HepG2 (cell line): ENCODE measurements around the gene SFMBT1. TPM values are rescaled to one million over a fixed set of nuclear protein-coding genes. Genes with fewer than 3 reads are reported as not detected.

Source experiments
- ATAC-seq: fragments of 200-7000 bp; cut with Tn5 transposase; 3 replicates; pipeline ENCODE4 v1.9.1; 2020; ENCODE audit warnings: mild to moderate bottlenecking, moderate library complexity
- BruUV-seq: library from RNA; stranded (reverse); fragments of 400-500 nt; replicated peaks from 2 replicates; lab custom pipeline; 2021; lab: Mats Ljungman, UMichigan
- CTCF ChIA-PET: fragments of 300-600 bp; formaldehyde crosslinking; extraction: SDS; loops from one replicate; lab custom pipeline; 2021; ENCODE audit warnings: low total read pairs, inconsistent platforms, low intra/inter-chr PET ratio; lab: Yijun Ruan, JAX
- POLR2A ChIA-PET: fragments of 350-600 bp; sonication (Branson Sonifier 250); formaldehyde crosslinking; loops from one replicate; lab custom pipeline; 2020; ENCODE audit warnings: antibody characterized with exemption, inconsistent platforms; lab: Yijun Ruan, JAX
- DNase-seq: peaks from one replicate; pipeline ENCODE4 v3.0.0-alpha.2; 2015; ENCODE audit warnings: low spot score
- FAIRE-seq: peaks from 3 replicates; lab custom pipeline; 2011; peaks lifted over from hg19 to GRCh38; lab: Jason Lieb, UNC
- H2AFZ ChIP-seq: one replicate; pipeline ENCODE4 v1.6.1; 2011; ENCODE audit warnings: low read length, inconsistent platforms
- H3K27ac ChIP-seq: fragments of 300-600 bp; 3 replicates; pipeline ENCODE4 v1.8.0; 2011; ENCODE audit warnings: mixed run types, mild to moderate bottlenecking, mixed read lengths, low read length, inconsistent platforms; ENCODE audit not compliant: insufficient read depth; ENCODE audit errors: extremely low read length
- H3K27me3 ChIP-seq, 2 experiments: fragments of 200-600 bp in 1 of 2; 2 replicates in 1 of 2; 3 replicates in 1 of 2; pipeline versions ENCODE4 v1.6.0 to v1.8.0; 2011; ENCODE audit warnings: low read length in 2 of 2, mild to moderate bottlenecking in 2 of 2, moderate library complexity in 2 of 2, inconsistent platforms in 1 of 2; ENCODE audit not compliant: insufficient read depth in 2 of 2, control insufficient read depth in 1 of 2
- H3K36me3 ChIP-seq, 2 experiments: fragments of 200-600 bp in 1 of 2; replicated peaks in 1 of 2; 2 replicates in 1 of 2; 3 replicates in 1 of 2; pipeline versions ENCODE4 v1.5.1 to v1.8.0; 2011; ENCODE audit warnings: low read length in 2 of 2, inconsistent platforms in 1 of 2; ENCODE audit not compliant: insufficient read depth in 2 of 2, control insufficient read depth in 1 of 2
- H3K4me1 ChIP-seq: 2 replicates; pipeline ENCODE4 v1.5.1; 2012; ENCODE audit warnings: low read length, inconsistent platforms; ENCODE audit not compliant: insufficient read depth
- H3K4me2 ChIP-seq: 2 replicates; pipeline ENCODE4 v1.6.0; 2011; ENCODE audit warnings: low read depth, low read length, inconsistent platforms
- H3K4me3 ChIP-seq, 3 experiments: fragments of 200-600 bp in 1 of 3; sonication (generic), shearing (Covaris generic) in 1 of 3; replicated peaks in 1 of 3; 2 replicates each; pipeline ENCODE4 v1.5.1; 2011 to 2016; ENCODE audit warnings: low read length in 3 of 3, inconsistent platforms in 2 of 3, low read depth in 2 of 3, mild to moderate bottlenecking in 2 of 3, control low read depth in 1 of 3, mixed read lengths in 1 of 3; ENCODE audit not compliant: insufficient read depth in 1 of 3
- H3K79me2 ChIP-seq: one replicate; pipeline ENCODE4 v1.6.1; 2011; ENCODE audit warnings: low read length, inconsistent platforms; ENCODE audit not compliant: insufficient read depth
- H3K9ac ChIP-seq: 2 replicates; pipeline ENCODE4 v1.6.0; 2011; ENCODE audit warnings: mild to moderate bottlenecking, low read depth, low read length, inconsistent platforms; ENCODE audit not compliant: insufficient read depth
- H3K9me3 ChIP-seq: 2 replicates; pipeline ENCODE4 v1.5.1; 2012; ENCODE audit warnings: mild to moderate bottlenecking, low read length
- H4K20me1 ChIP-seq: 2 replicates; pipeline ENCODE4 v1.6.0; 2011; ENCODE audit warnings: inconsistent platforms, mild to moderate bottlenecking, low read length, moderate library complexity; ENCODE audit not compliant: insufficient read depth
- ARID2 ChIP-seq: sonication (generic); formaldehyde crosslinking; IDR thresholded peaks from 2 replicates; pipeline ENCODE4 v1.8.1; 2022; ENCODE audit warnings: mild to moderate bottlenecking, missing genetic modification reagents, borderline replicate concordance
- BCL6 ChIP-seq: IDR thresholded peaks from 2 replicates; pipeline ENCODE4 v1.6.1; 2016; ENCODE audit warnings: missing genetic modification reagents, missing compliant biosample characterization
- CEBPG ChIP-seq: IDR thresholded peaks from 2 replicates; pipeline ENCODE4 v1.6.1; 2016
- FOXA3 ChIP-seq: IDR thresholded peaks from 2 replicates; pipeline ENCODE4 v1.6.1; 2016; ENCODE audit warnings: missing genetic modification reagents, missing compliant biosample characterization
- FOXP1 ChIP-seq, 2 experiments: fragments of 450-650 bp in 1 of 2; IDR thresholded peaks; 2 replicates each; pipeline ENCODE4 v1.6.1; 2017 to 2018; ENCODE audit warnings: antibody characterized with exemption in 1 of 2
- PPARG ChIP-seq: conservative IDR thresholded peaks from 2 replicates; pipeline ENCODE4 v1.6.1; 2016; ENCODE audit warnings: missing biosample characterization, missing genetic modification reagents
- RARA ChIP-seq: IDR thresholded peaks from 2 replicates; pipeline ENCODE4 v1.6.1; 2016; ENCODE audit warnings: missing genetic modification reagents, missing compliant biosample characterization
- SOX5 ChIP-seq: IDR thresholded peaks from 2 replicates; pipeline ENCODE4 v1.6.1; 2016; ENCODE audit warnings: borderline replicate concordance
- TCF7L2 ChIP-seq: IDR thresholded peaks from 2 replicates; pipeline ENCODE4 v1.6.1; 2011; ENCODE audit warnings: mild to moderate bottlenecking, low read depth, low read length, moderate library complexity
- ZNF558 ChIP-seq: sonication (generic); formaldehyde crosslinking; IDR thresholded peaks from 2 replicates; pipeline ENCODE4 v1.9.0; 2022; ENCODE audit warnings: mild to moderate bottlenecking, missing genetic modification reagents, borderline replicate concordance
- WGBS: methylation state at CpG from one replicate; pipeline ENCODE4 v1.1.6; 2017; ENCODE audit warnings: low lambda C conversion rate; 5-methylcytosine and 5-hydroxymethylcytosine counted together
- in situ Hi-C: cut with HindIII; loops from 2 replicates; pipeline ENCODE4 v1.10.0; 2017; ENCODE audit warnings: low pct_unique_long_range_greater_than_20kb; ENCODE audit not compliant: extremely low pct_ligation_motif_present
- intact Hi-C: fragments of 100-400 bp; cut with micrococcal nuclease; formaldehyde crosslinking; loops from one replicate; pipeline ENCODE4 v1.10.0; 2022; ENCODE audit not compliant: unreplicated experiment
- polyA plus RNA-seq, 8 experiments: library from polyadenylated mRNA; depleted of rRNA in 3 of 8; stranded (reverse) in 7 of 8; unstranded in 1 of 8; fragments of >200 nt; fragmentation: Illumina TruSeq in 4 of 8; extraction: Trizol in 4 of 8; gene quantifications; 2 replicates each; pipeline versions ENCODE4 v1.2.1 to v1.2.3, GENCODE V29; 2011 to 2016; ENCODE audit warnings: low read depth in 4 of 8, missing spikeins in 1 of 8, mixed read lengths in 1 of 8; ENCODE audit not compliant: insufficient read depth in 1 of 8
- total RNA-seq, 5 experiments: library from RNA; depleted of rRNA; stranded (reverse); fragments of >200 nt; fragmentation: Illumina TruSeq; extraction: Trizol; gene quantifications; 2 replicates each; pipeline ENCODE4 v1.2.3, GENCODE V29; 2016; ENCODE audit warnings: low read depth in 1 of 5
- TF ChIP-seq, protein P1 (sequence below): IDR thresholded peaks from 2 replicates; pipeline ENCODE4 v1.4.0; 2020; ENCODE audit warnings: mild to moderate bottlenecking, missing genetic modification reagents

The SFMBT1 gene
- total and polyA plus RNA-seq, 2 of the 13 experiments (the other 11 are each of a cell fraction or from before 2014, with no cell fraction given) = 3.8 to 12.8 TPM

GRCh38 chr3:52904552-52904951 is 141.3 kb downstream of the SFMBT1 start:
- no peak overlapping the region for H3K27ac ChIP-seq
- no peaks in the 10 kb centered on the region for H3K9me3 ChIP-seq
- H3K9ac ChIP-seq = no peak overlapping the region
- in situ Hi-C loops = no loop called here
- ChIA-PET POLR2A (interaction anchor here (0.6 to 1.6 kb wide), 2 partner anchors 11 to 97 kb away, joined by 3 to 8 read pairs; no protein-coding TSS in a partner anchor), CTCF (no interaction called here)
- no peaks in the 10 kb centered on the region for H3K79me2 ChIP-seq
- H3K4me1 ChIP-seq = peaks cover 21% of the 10 kb centered on the region
- BruUV-seq = no TSS peak
- DNase-seq (no peak), FAIRE-seq (peak; percentile 4), ATAC-seq (no peak)
- peak overlapping the region; percentile 20; the same call in 1 of the 2 replicates for H3K4me2 ChIP-seq
- peaks cover 3 to 11% of the 10 kb centered on the region in 2 experiments; a peak in 3 of 5 replicates for H3K36me3 ChIP-seq
- intact Hi-C loops = no loop called here
- H3K27me3 ChIP-seq = no peaks in the 10 kb centered on the region
- H2AFZ ChIP-seq = no peak overlapping the region
- no peaks in the 10 kb centered on the region for H4K20me1 ChIP-seq
- H3K4me3 ChIP-seq = no peak overlapping the region
- WGBS = 11% methylated on average over 1 of the region's 1 CpG
- TF ChIP-seq BCL6 (CRISPR knock-in tag) (peak; percentile 80), TCF7L2 (no peak), SOX5 (CRISPR knock-in tag) (0 out of 2 replicates have a peak, but pooled peaks have one; percentile 6)

- no peaks in the 10 kb centered on the region for H3K27me3 ChIP-seq
- DNase-seq (peak; percentile 16), FAIRE-seq (no peak), ATAC-seq (peak; percentile 36; the same call in 1 of the 3 replicates)
- ChIA-PET CTCF (no interaction called here), POLR2A (interaction anchor here (1.6 kb wide), 1 partner anchor 11 kb away, joined by 8 read pairs; no protein-coding TSS in a partner anchor)
- intact Hi-C loops (no loop called here), in situ Hi-C loops (no loop called here)
- BruUV-seq = no TSS peak
- H4K20me1 ChIP-seq = no peaks in the 10 kb centered on the region
- H3K9ac ChIP-seq = no peak overlapping the region
- H3K79me2 ChIP-seq = no peaks in the 10 kb centered on the region
- H3K4me2 ChIP-seq = peak overlapping the region; percentile 20; the same call in 1 of the 2 replicates
- H3K9me3 ChIP-seq = no peaks in the 10 kb centered on the region
- peaks cover 21% of the 10 kb centered on the region for H3K4me1 ChIP-seq
- WGBS = 41% methylated on average over 3 of the region's 3 CpGs
- H3K4me3 ChIP-seq = no peak overlapping the region
- peak overlapping the region; percentile 4 for H3K27ac ChIP-seq
- no peak overlapping the region for H2AFZ ChIP-seq
- peaks cover 3 to 11% of the 10 kb centered on the region in 2 experiments; a peak in 3 of 5 replicates for H3K36me3 ChIP-seq
- TF ChIP-seq CEBPG = 0 out of 2 replicates have a peak, but pooled peaks have one; percentile 16
- TF ChIP-seq PPARG (CRISPR knock-in tag) = 0 out of 2 replicates have a peak, but pooled peaks have one; percentile 25
- TF ChIP-seq, protein P1, sequence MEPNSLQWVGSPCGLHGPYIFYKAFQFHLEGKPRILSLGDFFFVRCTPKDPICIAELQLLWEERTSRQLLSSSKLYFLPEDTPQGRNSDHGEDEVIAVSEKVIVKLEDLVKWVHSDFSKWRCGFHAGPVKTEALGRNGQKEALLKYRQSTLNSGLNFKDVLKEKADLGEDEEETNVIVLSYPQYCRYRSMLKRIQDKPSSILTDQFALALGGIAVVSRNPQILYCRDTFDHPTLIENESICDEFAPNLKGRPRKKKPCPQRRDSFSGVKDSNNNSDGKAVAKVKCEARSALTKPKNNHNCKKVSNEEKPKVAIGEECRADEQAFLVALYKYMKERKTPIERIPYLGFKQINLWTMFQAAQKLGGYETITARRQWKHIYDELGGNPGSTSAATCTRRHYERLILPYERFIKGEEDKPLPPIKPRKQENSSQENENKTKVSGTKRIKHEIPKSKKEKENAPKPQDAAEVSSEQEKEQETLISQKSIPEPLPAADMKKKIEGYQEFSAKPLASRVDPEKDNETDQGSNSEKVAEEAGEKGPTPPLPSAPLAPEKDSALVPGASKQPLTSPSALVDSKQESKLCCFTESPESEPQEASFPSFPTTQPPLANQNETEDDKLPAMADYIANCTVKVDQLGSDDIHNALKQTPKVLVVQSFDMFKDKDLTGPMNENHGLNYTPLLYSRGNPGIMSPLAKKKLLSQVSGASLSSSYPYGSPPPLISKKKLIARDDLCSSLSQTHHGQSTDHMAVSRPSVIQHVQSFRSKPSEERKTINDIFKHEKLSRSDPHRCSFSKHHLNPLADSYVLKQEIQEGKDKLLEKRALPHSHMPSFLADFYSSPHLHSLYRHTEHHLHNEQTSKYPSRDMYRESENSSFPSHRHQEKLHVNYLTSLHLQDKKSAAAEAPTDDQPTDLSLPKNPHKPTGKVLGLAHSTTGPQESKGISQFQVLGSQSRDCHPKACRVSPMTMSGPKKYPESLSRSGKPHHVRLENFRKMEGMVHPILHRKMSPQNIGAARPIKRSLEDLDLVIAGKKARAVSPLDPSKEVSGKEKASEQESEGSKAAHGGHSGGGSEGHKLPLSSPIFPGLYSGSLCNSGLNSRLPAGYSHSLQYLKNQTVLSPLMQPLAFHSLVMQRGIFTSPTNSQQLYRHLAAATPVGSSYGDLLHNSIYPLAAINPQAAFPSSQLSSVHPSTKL (CRISPR knock-in tag) = peak; percentile 44; the same call in 1 of the 2 replicates
- TF ChIP-seq SOX5 (CRISPR knock-in tag) = peak; percentile 20; the same call in 1 of the 2 replicates
- TF ChIP-seq ZNF558 (CRISPR knock-in tag) = no peak
- no peak for TF ChIP-seq ARID2 (CRISPR knock-in tag)
- TF ChIP-seq FOXA3 (CRISPR knock-in tag) = peak; percentile 43; the same call in 1 of the 2 replicates
- 0 out of 2 replicates have a peak, but pooled peaks have one; percentile 18 for TF ChIP-seq RARA (CRISPR knock-in tag)
- no peak for TF ChIP-seq FOXP1 (IDR thresholded peaks at IDR 0.05)
- 0 out of 2 replicates have a peak, but pooled peaks have one; percentile 29 for TF ChIP-seq FOXP1 (CRISPR knock-in tag; IDR thresholded peaks at IDR 0.05)
Measured at GRCh38 chr3:52904000-52904399, 141.9 kb downstream of the SFMBT1 start.
